HCT116 (cell line): ENCODE results near the gene DTNBP1. TPM values are rescaled to one million over a fixed set of nuclear protein-coding genes. Genes with fewer than 3 reads are reported as not detected.

Source experiments
- ATAC-seq: fragments of 200-7000 bp; cut with Tn5 transposase; 2 replicates; pipeline ENCODE4 v1.9.1; 2020; ENCODE audit warnings: mild to moderate bottlenecking, moderate library complexity
- BruUV-seq: library from RNA; stranded (reverse); fragments of 400-500 nt; replicated peaks from 2 replicates; lab custom pipeline; 2021; lab: Mats Ljungman, UMichigan
- CTCF ChIA-PET: fragments of 300-600 bp; sonication (Branson Sonifier 250); formaldehyde crosslinking; loops from one replicate; lab custom pipeline; 2021; ENCODE audit warnings: antibody characterized with exemption; lab: Charles Lee
- POLR2A ChIA-PET: fragments of 300-600, 350-600 bp; sonication (Branson Sonifier 250); formaldehyde crosslinking; loops from one replicate; lab custom pipeline; 2021; ENCODE audit warnings: antibody characterized with exemption; lab: Charles Lee
- RAD21 ChIA-PET, 2 experiments: fragments of 300-600 bp; sonication (Branson Sonifier 250); formaldehyde crosslinking; loops; one replicate each; lab custom pipeline; 2023; ENCODE audit warnings: low total read pairs in 2 of 2; ENCODE audit not compliant: uncharacterized antibody in 2 of 2, unreplicated experiment in 2 of 2, low non-redundant PET in 1 of 2; lab: Charles Lee
- DNase-seq: peaks from one replicate; pipeline ENCODE4 v3.0.0-alpha.2; 2010; ENCODE audit warnings: low read depth, low spot score
- H2AFZ ChIP-seq: fragments of 200-600 bp; shearing (Covaris generic), sonication (generic); 2 replicates; pipeline ENCODE4 v1.6.1; 2017; ENCODE audit warnings: low read depth, mixed run types, mixed read lengths, antibody characterized with exemption, low read length; ENCODE audit not compliant: poor library complexity, severe bottlenecking
- H3K27ac ChIP-seq: 2 replicates; pipeline ENCODE4 v1.5.1; 2012; ENCODE audit warnings: low read depth, low read length
- H3K27me3 ChIP-seq: fragments of 200-600 bp; sonication (generic); 2 replicates; pipeline ENCODE4 v1.6.1; 2016; ENCODE audit warnings: mixed run types, low read length, mixed read lengths; ENCODE audit not compliant: insufficient read depth
- H3K36me3 ChIP-seq, 2 experiments: fragments of 200-500 bp in 1 of 2; fragments of 200-600 bp in 1 of 2; sonication (Bioruptor generic) in 1 of 2; sonication (generic) in 1 of 2; 2 replicates each; pipeline versions ENCODE4 v1.5.1 to v1.6.1; 2014 to 2016; ENCODE audit warnings: low read length in 2 of 2, inconsistent platforms in 1 of 2, mixed read lengths in 1 of 2, mixed run types in 1 of 2; ENCODE audit not compliant: insufficient read depth in 2 of 2, control insufficient read depth in 1 of 2
- H3K4me1 ChIP-seq, 2 experiments: fragments of 200-600 bp in 1 of 2; sonication (generic) in 1 of 2; 2 replicates each; pipeline versions ENCODE4 v1.5.1 to v1.6.1; 2012 to 2017; ENCODE audit warnings: low read length in 2 of 2, inconsistent platforms in 1 of 2, mild to moderate bottlenecking in 1 of 2, mixed read lengths in 1 of 2, mixed run types in 1 of 2, moderate library complexity in 1 of 2; ENCODE audit not compliant: insufficient read depth in 2 of 2, control insufficient read depth in 1 of 2
- H3K4me2 ChIP-seq: fragments of 200-600 bp; sonication (generic); 2 replicates; pipeline ENCODE4 v1.6.1; 2017; ENCODE audit warnings: mixed run types, low read length, mixed read lengths
- H3K4me3 ChIP-seq, 2 experiments: fragments of 200-600 bp in 1 of 2; sonication (generic) in 1 of 2; replicated peaks in 1 of 2; 2 replicates each; pipeline ENCODE4 v1.5.1; 2011 to 2016; ENCODE audit warnings: low read length in 2 of 2, control low read depth in 1 of 2, low read depth in 1 of 2, mild to moderate bottlenecking in 1 of 2, mixed read lengths in 1 of 2, mixed run types in 1 of 2
- H3K79me2 ChIP-seq: fragments of 200-600 bp; sonication (generic); 2 replicates; pipeline ENCODE4 v1.6.1; 2017; ENCODE audit warnings: mild to moderate bottlenecking, mixed run types, low read length, moderate library complexity, mixed read lengths; ENCODE audit not compliant: insufficient read depth
- H3K9ac ChIP-seq: fragments of 200-600 bp; sonication (generic); 2 replicates; pipeline ENCODE4 v1.6.1; 2016; ENCODE audit warnings: low read length, mixed read lengths
- H3K9me2 ChIP-seq: fragments of 200-600 bp; sonication (generic), shearing (Covaris generic); 2 replicates; pipeline ENCODE4 v1.6.1; 2017; ENCODE audit warnings: mixed run types, mild to moderate bottlenecking, moderate library complexity; ENCODE audit not compliant: insufficient read depth
- H3K9me3 ChIP-seq, 2 experiments: fragments of 200-500 bp in 1 of 2; fragments of 200-600 bp in 1 of 2; sonication (Bioruptor generic) in 1 of 2; sonication (generic) in 1 of 2; 2 replicates each; pipeline ENCODE4 v1.6.1; 2014 to 2017; ENCODE audit warnings: low read length in 2 of 2, mixed read lengths in 2 of 2, inconsistent platforms in 1 of 2, low read depth in 1 of 2, mild to moderate bottlenecking in 1 of 2, mixed run types in 1 of 2, moderate library complexity in 1 of 2; ENCODE audit not compliant: control insufficient read depth in 1 of 2, insufficient read depth in 1 of 2
- H4K20me1 ChIP-seq: fragments of 200-600 bp; sonication (generic), shearing (Covaris generic); 2 replicates; pipeline ENCODE4 v1.6.1; 2017; ENCODE audit warnings: mixed run types, mild to moderate bottlenecking, moderate library complexity; ENCODE audit not compliant: insufficient read depth
- CBX3 ChIP-seq: IDR thresholded peaks from 2 replicates; pipeline ENCODE4 v1.6.1; 2012; ENCODE audit warnings: low read depth
- EGR1 ChIP-seq: IDR thresholded peaks from 2 replicates; pipeline ENCODE4 v1.6.1; 2012; ENCODE audit warnings: low read depth
- EZH2phosphoT487 ChIP-seq: fragments of 200-600 bp; IDR thresholded peaks from 2 replicates; pipeline ENCODE4 v1.6.1; 2018; ENCODE audit warnings: antibody characterized with exemption, borderline replicate concordance
- POLR2A ChIP-seq: IDR thresholded peaks from 2 replicates; pipeline ENCODE4 v1.7.0; 2011; ENCODE audit warnings: borderline replicate concordance; ENCODE audit not compliant: insufficient read depth, insufficient read length; ENCODE audit errors: extremely low read depth
- SIN3A ChIP-seq: IDR thresholded peaks from 2 replicates; pipeline ENCODE4 v1.6.1; 2012; ENCODE audit warnings: low read depth
- intact Hi-C: fragments of 100-400 bp; cut with micrococcal nuclease; formaldehyde crosslinking; loops from 2 replicates; pipeline ENCODE4 v1.10.0; 2022
- total RNA-seq: library from RNA; stranded (reverse); gene quantifications from one replicate; pipeline ENCODE4 v1.2.1, GENCODE V29; 2021; ENCODE audit not compliant: unreplicated experiment
- TF ChIP-seq, protein P1 (sequence below): IDR thresholded peaks from 2 replicates; pipeline ENCODE4 v1.6.1; 2011; ENCODE audit warnings: mild to moderate bottlenecking, low read length, moderate library complexity; ENCODE audit not compliant: insufficient replicate concordance; ENCODE audit errors: extremely low read depth
- TF ChIP-seq, protein P2 (sequence below): IDR thresholded peaks from 2 replicates; pipeline ENCODE4 v1.6.1; 2012

Gene DTNBP1
- total RNA-seq, 1 experiment from 2014 or later: 16.7 TPM

DNA sequence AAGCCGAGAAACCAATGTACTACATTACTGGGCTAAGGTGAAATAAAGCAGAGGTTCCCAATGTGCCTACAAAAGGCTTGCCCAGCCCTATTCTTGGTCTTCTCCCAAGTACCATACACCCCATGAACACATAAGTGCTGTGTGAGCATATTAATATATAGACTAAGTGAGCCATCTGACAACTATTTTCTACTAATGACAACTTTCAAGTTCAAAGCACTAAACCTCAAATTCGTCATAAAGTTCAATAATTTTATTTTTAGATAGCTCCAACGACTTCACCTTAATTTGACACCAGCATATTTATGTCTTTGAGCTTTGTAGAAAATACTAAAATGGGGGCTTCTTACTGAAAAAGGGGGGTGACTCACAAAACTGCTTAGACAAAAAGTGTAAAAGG is 6.7 kb downstream of the DTNBP1 start (continued):
- TF ChIP-seq, protein P1, sequence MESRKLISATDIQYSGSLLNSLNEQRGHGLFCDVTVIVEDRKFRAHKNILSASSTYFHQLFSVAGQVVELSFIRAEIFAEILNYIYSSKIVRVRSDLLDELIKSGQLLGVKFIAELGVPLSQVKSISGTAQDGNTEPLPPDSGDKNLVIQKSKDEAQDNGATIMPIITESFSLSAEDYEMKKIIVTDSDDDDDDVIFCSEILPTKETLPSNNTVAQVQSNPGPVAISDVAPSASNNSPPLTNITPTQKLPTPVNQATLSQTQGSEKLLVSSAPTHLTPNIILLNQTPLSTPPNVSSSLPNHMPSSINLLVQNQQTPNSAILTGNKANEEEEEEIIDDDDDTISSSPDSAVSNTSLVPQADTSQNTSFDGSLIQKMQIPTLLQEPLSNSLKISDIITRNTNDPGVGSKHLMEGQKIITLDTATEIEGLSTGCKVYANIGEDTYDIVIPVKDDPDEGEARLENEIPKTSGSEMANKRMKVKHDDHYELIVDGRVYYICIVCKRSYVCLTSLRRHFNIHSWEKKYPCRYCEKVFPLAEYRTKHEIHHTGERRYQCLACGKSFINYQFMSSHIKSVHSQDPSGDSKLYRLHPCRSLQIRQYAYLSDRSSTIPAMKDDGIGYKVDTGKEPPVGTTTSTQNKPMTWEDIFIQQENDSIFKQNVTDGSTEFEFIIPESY: no peak
- TF ChIP-seq CBX3: no peak

DNA sequence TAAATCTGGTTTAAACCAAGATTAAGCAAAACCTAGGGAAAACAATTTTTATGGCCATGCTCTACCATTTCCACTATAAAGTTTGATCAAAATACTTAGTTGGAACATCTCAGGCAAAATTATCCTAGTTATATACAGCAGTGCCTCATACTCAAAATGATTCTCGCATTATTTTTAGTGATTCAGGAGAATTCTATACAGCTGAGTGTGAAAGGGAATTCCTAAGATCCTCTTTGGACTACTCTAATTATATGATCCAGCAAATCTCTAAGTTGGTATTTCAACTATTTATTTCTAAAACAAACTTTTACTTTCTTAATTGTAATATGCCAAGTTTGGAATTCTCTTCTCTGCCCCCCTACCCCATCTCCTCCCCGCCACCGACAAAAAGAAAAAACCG is 8.6 kb downstream of the DTNBP1 start:
- H3K4me2 ChIP-seq: no peak overlapping the region
- no peaks in the 10 kb centered on the region for H3K9me2 ChIP-seq
- POLR2A ChIA-PET: no interaction called here
- H3K27me3 ChIP-seq: no peaks in the 10 kb centered on the region
- H3K9me3 ChIP-seq: no peaks in the 10 kb centered on the region
- peaks cover 31% of the 10 kb centered on the region for H3K79me2 ChIP-seq
- DNase-seq: no peak
- no TSS peak for BruUV-seq
- H4K20me1 ChIP-seq: peaks cover 2% of the 10 kb centered on the region; the same call in 1 of the 2 replicates
- TF ChIP-seq SIN3A: no peak
- no peak for TF ChIP-seq EZH2phosphoT487
- TF ChIP-seq CBX3: no peak
- no peak for TF ChIP-seq EGR1
- TF ChIP-seq, protein P1: no peak
- TF ChIP-seq POLR2A: no peak
- TF ChIP-seq, protein P2, sequence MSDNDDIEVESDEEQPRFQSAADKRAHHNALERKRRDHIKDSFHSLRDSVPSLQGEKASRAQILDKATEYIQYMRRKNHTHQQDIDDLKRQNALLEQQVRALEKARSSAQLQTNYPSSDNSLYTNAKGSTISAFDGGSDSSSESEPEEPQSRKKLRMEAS: no peak
- no peak overlapping the region for H3K4me3 ChIP-seq
- H3K4me1 ChIP-seq: no peaks in the 10 kb centered on the region
- H3K36me3 ChIP-seq: no peaks in the 10 kb centered on the region
- RAD21 ChIA-PET: no interaction called here
- no peak overlapping the region for H3K9ac ChIP-seq
- CTCF ChIA-PET: no interaction called here
- H2AFZ ChIP-seq: no peak overlapping the region
- H3K27ac ChIP-seq: no peak overlapping the region
- no peak for ATAC-seq
- intact Hi-C loops: no loop called here
